Fibroblast of skin of left quadriceps (primary cell): Measurements from ENCODE around the gene MPRIP.
"Not testable (repeated sequence)": the region's sequence is repeated elsewhere in the genome, so short reads cannot be mapped to it uniquely, and the experiment has no call there.

Experiments used
- DNase-seq, 2 experiments: peaks; one replicate each; pipeline ENCODE4 v3.0.0-alpha.2; 2013; ENCODE audit warnings: low read depth in 2 of 2

MPRIP gene

GRCh38 chr17:17042384-17042736, at the start of gene MPRIP:
Gene MPRIP, plus strand, starts transcription at chr17:17042457. Its CDS starts 392 bp downstream, at chr17:17042849.
- DNase-seq = no peak

DNA sequence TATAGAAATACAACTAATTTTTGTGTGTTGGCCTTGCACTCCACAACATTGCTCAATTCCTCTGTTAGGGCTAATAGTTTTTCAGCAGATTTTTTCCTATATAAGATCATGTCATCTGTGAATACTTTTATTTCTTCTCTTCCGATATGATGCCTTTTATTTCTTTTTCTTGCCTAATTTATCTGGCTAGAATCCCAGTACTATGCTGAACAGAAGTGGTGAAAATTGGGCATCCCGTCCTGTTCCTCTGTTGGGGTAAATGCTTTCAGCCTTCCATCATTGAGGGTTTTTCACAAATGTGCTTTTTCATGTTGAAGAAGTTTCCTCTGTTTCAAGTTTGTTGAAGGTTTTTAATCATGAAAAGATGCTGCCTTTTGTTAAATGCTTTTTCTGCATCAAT, 47.6 kb upstream of the MPRIP start:
- DNase-seq = peak; percentile 55 to 64

DNA sequence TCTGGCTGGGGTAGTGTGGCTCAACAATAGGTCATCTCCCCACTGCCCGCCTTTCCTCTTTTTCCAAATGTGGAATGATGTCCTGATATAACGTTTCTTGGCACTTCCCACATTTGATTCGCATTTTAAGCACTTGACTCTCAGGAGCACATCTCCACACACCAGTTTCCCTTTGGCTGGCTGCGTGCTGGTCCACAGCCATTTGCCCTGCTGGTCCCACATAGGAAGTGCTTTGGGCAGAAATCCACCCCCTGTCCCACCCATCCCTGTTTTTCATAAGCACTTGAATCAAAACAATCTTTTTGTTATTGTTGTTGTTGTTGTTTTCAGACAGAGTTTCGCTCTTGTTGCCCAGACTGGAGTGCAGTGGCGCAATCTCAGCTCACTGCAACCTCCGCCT, 46.3 kb upstream of the MPRIP start:
- DNase-seq = no peak

GRCh38 chr17:16996726-16997125, 45.5 kb upstream of the MPRIP start:
- not testable (repeated sequence) for DNase-seq

- DNase-seq = no peak
Measured at GRCh38 chr17:16997514-16998429, 44.5 kb upstream of the MPRIP start.

- no peak for DNase-seq
Measured at GRCh38 chr17:16999931-17000625, 42.2 kb upstream of the MPRIP start.

DNA sequence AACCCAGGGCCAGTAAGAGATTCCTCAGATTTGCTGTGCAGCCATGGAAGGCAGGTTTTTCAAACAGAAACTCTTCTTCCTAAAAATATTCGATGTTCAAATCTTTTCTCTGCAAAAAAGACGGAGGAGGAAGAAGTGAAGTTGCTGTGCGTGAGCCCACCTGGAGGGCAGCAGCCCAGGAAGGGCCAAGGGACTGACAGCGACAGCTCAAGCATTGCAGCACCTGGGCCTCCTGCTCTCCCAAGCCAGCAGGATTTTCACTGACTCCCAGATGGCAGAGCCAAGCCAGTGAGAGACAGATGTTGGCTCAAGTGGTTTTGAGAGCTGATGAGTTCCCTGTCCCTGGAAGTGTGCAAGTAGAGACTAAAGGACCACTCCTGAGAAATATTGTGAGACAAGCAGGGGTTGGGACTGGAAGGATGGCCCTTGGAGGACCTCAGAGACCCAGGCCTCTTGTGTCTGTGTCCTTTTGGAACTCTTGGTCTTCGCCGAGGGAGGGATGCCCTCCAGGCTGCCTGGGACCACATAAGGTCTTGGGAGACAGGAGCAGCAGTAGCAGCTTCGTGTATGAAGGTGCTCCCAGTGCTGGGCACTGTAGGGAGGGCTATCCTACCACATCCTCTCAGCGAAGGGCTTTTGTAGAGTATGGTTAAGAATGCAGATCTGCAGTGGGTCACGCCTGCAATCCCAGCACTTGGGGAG, 41.0 kb upstream of the MPRIP start:
- DNase-seq = no peak

GRCh38 chr17:17001874-17002520, 40.3 kb upstream of the MPRIP start:
- DNase-seq = no peak

DNA sequence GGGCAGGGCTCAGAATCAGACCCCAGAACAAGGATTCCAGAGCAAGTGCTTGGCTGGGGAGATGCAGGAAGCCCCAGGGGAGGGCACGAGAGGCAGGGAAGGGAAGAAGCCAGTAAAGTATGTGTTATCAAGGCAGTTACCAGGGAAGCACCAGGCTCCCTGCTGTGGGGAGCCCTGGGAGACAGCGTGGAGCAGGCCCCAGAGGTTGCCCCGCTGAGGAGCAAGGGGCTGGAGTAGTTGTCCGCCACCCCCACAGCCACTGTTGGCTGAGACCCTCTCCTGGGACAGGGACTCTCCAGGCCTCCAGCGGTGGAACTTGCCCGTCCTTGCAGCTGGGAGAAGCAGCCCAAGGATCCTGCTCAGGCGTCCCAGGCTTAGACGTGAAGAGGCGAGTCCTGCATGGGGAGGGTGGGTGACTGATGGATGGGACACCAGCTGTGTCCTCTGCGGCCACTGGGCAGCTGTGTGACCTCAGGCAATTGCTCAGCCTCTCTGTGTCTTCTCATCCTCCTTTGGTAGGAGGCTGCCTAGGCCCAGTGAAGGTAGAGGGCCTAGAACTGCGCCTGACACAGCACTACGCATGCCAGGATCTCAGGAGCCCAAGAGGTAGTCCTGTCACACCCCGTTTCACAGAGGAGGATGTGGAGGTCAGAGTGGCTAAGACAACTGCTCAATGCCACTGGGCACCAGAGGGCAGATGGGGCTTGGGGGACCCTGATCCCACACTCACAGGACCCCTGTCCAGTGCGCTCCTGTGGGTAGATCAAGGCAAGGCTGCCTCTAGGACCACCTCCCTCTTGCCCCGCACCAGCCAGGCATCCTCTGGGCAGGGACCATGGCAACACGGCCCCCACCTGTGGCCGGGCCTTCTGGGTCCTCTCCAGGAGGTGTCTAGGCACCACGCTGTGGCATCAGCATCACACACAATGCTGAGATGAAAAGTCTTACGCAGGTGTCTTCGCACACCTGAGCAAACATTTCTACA, 39.2 kb upstream of the MPRIP start:
- DNase-seq = not testable (repeated sequence)

DNA sequence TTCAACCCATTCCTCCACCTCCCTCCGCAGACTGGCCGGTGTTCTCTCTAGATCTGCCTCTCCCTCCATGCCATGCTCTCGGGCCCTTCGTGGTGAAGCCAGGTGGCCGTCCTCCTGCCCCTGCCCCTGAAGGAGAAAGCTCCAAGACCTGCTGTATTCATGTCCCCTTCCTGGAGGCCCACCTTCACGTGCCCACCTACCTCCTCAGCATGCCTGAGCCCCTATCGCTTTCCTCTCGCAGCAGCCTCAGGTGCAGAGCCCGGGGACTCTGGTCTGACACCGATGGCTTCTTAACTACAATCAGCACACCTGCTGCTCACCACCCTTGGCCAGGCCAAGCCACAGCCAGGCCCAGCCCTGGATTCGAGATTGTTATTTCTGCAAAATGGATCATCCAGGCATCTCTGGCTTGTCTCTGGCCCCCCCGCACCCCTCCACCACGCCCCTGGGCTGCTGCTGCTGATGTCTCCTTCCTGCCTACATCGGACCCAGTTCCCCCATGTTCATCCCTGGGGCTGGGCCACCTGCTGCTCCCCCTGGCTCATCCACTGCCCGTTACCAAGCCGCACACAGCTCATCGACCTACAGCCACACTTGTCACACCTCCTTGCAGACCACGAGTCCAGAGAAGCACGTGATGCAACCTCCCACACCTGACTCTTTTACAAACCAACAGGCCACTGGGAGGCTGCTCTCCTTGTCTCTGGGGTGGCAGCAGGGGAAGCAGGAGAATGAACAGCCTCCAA, 37.8 kb upstream of the MPRIP start:
- DNase-seq = no peak

DNA sequence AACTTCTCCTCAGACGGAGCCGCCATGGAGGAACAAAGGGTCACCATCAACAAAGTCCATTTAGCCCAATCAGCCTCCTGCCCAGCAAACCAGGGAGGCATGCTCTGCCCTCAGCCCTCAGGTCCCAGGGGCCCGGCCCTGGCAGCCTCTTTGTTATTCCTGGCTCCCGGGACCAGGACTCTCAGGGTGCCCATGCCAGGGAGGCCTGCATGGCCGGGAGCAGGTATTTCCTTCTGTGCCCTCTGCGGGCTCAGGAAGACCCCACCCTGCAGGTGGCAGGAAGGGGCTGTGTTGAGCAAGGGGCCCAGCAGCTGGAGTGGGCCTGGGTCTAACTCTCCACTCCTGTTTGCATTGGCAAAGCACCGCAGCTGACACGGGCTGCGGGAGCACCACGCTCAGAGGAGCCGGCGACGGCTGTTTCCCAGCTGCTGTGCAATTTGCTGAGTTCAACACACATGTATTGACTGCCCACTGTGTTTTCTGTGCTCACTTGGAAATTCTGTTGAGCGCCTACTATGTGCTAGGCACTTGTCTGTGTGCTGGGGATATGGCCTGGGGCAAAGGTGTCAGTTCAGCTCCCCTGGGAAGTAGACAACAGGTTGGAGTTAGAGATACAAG, 37.2 kb upstream of the MPRIP start:
- not testable (repeated sequence) for DNase-seq

DNA sequence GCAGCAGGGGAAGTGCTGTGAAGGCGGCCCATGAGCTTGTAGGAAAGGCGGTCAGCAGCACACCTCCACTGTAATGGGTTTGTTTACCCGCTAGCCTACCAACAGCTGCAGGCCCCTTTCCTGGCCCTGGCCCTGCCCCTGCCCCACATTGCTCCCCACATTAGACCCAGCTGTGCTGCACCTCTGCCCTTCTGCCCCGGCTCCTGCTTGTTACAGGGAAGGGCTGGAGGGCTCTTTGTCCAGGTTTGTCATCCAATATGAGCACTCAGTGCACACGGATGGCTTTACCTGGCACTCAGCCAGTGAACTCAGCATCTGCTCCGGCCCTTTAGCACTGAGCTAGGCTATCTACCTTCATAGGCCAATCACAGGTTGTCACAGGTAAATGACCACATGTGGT, 34.4 kb upstream of the MPRIP start:
- not testable (repeated sequence) for DNase-seq

- DNase-seq = not testable (repeated sequence)
Measured at GRCh38 chr17:17008621-17009397, 33.4 kb upstream of the MPRIP start.

DNA sequence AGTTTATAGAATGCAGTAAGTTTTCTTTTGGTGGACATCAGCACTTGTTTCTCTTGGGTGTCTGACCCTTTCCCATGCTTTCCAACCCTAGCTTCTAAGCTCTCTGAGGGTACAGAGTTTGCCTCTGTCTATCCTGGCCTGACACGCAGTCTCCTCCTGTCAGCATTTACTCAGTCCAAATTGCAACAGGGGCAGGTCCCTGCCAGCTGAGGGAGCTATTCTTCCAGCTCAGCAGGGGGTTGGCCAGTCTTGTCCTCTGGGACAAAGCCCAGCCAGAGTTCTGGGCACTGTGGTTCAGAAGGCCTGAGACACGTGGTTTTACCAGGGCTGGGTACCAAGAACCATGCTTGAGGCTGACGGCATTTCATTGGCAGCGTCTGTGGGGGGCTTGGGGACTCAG, 32.3 kb upstream of the MPRIP start:
- not testable (repeated sequence) for DNase-seq

GRCh38 chr17:17010545-17011034, 31.7 kb upstream of the MPRIP start:
- DNase-seq = not testable (repeated sequence)

DNA sequence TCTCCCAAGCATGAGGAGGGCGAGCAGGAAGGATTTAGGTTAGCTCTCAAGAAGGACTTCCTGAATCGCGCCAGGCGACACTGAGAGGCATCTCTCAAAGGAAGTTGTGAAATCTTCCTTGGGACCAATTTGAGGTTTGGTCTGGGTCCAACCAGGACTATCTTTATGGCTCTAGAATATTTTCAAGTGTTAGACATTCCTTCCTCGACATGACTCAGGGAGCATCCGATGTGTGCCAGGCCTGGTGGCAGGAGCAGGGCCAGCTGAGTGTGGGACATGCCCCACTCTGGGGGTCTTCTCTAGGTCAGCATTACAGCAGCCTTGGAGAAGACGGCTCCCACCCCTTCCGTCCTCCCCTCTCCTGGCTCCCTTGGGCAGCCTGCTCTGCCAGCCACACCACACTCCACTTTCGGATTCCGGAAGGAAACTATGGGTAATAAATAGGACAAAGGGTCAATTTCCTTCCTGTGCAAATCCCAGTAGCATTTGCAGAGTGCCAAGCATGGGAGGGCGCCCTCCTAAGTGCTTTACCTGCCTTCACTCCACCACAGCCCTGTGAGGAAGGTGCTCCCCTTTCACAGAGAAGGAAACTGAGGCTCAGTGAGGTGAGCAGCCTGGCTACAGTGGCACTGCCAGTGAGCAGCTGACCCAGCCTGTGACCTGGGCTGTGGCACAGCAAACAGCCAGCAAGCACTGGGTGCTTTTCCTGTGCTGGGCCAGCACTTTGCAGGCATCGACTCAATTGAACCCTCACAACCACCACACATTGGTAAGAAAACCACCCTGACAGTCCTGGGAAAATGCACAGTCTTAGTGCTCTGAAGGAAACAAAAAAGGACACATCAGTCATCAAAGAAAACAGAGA, 31.0 kb upstream of the MPRIP start:
- peak; percentile 84 to 86 for DNase-seq
